OCI-M2 (cell line): Measurements from ENCODE around the gene MGAT5.

Experiments
- DNase-seq: peaks from one replicate; lab custom pipeline; 2025; ENCODE audit not compliant: unreplicated experiment; lab: John Stamatoyannopoulos, UW

MGAT5 gene

DNA sequence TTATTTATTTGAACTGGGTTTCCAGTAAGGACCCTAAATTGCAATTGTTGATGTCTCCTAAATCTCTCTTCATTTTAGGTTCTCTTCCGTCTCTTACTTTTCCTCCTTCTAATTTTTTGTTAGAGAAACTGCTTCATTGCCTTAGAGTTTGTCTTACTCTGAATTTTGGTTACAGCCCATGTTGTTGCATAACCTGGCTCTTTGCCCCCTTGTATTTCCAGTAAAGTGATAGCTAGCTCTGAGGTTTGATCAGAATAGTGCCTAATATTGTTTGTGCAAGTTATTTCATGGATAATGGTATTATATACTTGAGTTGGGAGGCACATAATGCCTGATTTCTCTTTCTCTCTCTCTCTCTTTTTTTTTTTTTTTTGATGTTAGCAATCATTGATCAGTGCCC lies 71.8 kb downstream of the MGAT5 start:
- DNase-seq = no peak

DNA sequence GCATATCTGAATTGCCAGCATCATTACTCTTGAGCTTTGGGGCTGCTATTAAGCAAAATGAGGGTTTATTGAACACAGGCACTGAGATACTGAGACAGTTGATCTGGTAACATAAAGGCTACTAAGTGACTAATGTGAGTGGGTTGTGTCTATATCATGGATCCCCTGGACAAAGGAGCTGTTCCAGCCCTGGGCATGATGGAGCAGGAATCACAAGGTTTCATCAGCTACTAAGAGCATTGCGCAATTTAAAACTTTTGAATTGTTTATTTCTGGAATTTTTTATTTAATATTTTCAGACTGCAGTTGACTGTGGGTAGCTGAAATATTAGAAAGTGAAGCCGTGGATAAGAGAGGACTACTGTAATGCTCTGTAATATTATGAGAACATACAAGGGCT lies 73.5 kb downstream of the MGAT5 start:
- DNase-seq = no peak

DNA sequence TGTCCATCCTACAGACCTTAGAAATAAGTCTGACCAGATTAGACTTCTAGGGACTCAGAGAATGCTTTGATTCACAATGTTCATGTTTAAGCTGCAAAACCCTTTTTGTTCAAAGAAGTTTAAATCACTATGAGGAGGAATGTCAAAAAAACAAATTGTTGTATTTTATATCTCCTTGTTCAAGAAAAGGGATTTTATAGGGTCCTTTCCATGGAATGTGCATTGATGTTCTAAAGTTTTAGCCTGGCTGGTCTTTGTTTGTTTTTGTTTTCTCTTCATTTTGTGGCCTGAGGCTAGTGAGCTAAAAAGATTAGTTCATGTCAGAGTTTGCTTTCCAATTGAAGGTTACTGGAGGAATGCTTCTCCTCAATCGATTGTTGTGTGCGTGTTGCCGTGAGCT lies 77.2 kb downstream of the MGAT5 start:
- DNase-seq = no peak

DNA sequence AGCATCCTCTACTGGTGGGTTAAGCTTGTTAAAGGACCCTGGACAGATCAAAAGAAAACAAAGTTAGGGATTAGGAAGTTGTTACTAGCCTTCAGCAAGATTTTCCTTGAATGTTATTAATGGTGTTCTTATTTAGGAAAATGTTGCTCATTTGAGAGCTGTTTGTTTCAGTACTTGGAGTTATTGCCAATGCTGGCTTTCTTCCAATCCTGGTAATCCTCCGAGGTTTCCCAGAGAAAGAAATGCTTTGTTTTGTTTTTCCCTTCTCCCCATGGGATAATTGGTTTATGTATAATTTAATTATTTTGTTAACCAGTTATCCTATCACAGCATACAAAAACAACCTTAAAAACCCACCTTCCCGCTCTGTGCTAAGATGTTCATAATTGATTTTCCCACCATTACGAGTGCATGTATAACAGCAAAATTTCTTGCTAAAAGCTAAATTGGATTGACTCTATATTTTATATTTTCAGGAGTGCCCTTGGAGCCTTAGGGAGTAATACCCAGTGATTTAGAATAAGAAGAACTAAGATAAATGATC lies 79.8 kb downstream of the MGAT5 start:
- no peak for DNase-seq

DNA sequence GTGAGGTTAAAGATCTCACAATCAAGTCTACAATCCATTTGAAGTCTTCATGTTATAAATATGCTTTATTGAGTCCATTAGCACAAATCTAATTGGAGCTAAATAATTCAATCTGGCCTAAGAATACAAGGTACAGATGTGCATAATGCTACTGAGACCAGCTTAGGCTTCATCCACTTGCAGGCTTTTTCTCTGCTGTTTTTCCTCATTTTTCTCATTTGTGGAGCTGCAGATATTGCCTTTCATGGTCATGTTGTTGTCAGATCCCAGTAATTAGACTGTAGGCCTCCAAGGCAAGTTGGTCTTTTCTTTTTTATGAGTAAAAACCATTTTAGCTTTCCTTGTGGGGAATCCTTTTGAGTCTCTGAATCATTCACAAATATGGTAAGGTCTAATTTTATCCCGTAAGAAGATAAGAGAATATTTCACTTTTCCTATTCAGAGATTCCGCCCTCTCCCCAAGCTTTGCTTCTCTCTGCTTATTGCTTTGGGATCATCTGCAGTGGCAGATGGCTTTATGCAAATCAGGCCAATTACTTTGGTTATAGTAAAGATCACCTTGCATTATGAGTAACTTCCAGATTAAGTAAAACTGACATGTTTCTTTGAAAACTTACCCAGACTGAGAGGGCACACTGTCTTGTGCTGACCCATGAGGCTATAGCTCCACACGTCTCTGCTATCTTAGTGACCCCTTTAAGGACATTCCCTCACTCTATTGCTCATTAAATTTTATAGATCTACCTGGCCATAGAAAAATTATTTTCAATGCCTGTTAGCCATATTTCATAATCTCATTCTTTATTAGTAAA lies 80.9 kb downstream of the MGAT5 start:
- no peak for DNase-seq

- DNase-seq = no peak
These were observed 81.7 kb downstream of the MGAT5 start for GRCh38 chr2:134335601-134336000.

- no peak for DNase-seq
These were observed 82.5 kb downstream of the MGAT5 start for GRCh38 chr2:134336352-134336751.

DNA sequence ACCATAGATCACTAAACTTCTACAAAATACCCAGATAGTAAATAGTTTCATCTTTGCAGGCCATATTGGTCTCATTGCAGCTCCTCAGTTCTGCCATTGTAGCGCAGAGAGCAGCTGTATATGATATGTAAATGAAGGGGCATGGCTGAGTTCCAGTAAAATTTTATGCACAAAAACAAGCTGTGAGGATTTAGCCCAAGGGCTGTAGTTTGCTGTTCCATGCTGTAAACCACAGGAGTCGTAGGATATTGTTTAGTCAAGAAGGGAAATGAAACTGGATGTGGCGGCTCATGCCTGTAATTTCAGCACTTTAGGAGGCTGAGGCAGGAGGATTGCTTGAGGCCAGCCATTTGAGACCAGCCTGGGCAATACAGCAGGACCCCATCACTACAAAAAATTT lies 83.0 kb downstream of the MGAT5 start:
- no peak for DNase-seq

DNA sequence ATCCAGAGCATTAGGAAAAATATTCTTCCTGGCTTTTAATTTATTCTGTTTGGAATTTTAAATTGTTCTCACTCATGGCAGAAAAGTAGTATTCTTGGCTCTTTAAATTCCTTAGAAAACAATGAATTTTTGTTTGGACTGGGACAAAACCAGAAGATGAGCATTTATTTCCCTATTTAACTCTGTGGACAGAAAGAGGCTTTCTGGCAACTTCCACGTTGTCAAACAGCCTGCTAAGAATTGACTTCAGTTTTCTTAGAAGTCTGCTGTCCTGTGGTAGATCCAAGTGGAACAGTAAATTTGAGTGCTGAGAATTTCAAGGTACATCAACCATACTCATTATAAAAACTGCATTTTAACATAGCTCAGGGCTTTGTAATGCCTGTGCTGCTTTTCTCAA lies 83.8 kb downstream of the MGAT5 start:
- DNase-seq = no peak

GRCh38 chr2:134338208-134338607 lies 84.3 kb downstream of the MGAT5 start:
- no peak for DNase-seq

GRCh38 chr2:134341476-134341875 lies 87.6 kb downstream of the MGAT5 start:
- DNase-seq = no peak

GRCh38 chr2:134344954-134345697 lies 91.3 kb downstream of the MGAT5 start:
- no peak for DNase-seq

DNA sequence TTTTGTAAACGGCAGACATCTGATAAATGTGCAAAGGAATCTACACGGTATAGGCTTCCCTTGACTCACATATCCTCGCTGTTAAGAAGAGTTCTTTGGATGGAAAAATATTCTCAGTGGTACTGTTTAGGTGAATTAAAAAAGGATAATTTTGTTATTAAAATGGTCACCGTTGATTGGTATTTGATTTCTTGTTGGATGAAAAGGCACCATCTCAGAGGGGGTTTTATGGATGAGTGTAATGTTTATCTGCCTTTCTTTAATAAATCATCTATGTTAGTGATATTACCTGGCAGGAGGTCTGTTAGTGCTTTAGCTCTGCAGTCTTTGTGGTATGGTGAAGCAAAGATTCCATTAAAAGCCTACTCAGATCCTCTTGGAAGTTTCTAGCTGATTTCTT lies 92.3 kb downstream of the MGAT5 start:
- DNase-seq = no peak

- DNase-seq = no peak
These were observed 93.9 kb downstream of the MGAT5 start for GRCh38 chr2:134347756-134348155.

- no peak for DNase-seq
These were observed 94.4 kb downstream of the MGAT5 start for GRCh38 chr2:134348239-134348638.

DNA sequence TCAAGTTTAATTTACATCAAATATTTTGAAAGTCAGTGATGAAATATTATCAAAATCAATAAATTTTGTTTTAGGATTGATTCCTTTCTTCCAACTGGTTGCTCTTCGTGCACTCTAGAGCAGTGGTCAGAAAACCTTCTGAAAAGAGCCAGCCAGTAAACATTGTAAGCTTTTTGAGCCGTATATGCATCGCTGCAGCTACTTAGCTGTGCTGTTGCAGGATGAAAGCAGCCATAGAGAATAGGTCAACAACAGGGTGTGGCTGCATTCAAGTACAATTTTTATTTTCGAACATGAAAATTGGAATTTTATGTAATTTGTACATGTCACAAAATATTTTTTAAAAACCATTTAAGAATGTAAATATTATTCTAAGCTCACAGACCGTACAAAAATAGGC lies 94.9 kb downstream of the MGAT5 start:
- DNase-seq = no peak

DNA sequence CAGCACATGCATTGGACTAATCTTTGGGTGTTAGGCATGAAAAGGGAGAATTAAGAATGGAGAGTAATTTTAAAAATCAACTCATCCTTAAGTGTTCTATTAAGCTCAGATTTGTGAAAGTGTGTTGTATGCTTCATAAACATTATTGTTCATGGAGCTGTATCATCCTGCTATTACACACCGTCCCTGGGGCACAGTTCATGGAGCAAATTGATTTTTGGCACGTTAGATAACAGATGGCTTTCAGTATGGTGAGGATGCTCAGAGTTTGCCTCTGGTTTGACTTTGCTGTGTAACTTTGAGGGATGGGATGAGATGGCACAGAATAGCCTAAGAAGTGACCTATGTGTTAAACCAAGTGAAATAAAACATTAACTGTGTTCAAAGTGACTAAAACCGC lies 97.1 kb downstream of the MGAT5 start:
- DNase-seq = no peak

DNA sequence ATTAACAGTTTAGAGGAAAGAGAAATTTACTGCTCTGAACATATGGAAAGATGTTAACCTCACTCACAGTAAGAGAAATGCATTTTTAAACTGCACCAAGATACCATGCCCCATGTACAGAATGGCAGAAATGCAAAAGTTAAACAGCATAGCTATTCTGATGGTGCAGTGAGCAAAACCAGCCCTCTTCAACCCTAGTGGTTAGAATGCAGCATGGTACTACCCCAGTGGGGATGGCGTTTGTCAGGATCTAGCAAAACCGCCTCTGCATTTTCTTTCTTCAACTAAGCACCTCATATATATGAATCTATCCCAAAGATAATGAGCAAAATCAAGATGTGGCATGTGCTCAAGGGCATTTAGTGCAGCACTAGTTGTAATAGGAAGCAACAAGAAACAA lies 98.0 kb downstream of the MGAT5 start:
- no peak for DNase-seq

- DNase-seq = no peak
These were observed 99.0 kb downstream of the MGAT5 start for GRCh38 chr2:134352844-134353243.

- DNase-seq = no peak
These were observed 100.7 kb downstream of the MGAT5 start for GRCh38 chr2:134354611-134355010.

GRCh38 chr2:134357814-134358213 lies 103.9 kb downstream of the MGAT5 start:
- no peak for DNase-seq

- no peak for DNase-seq
These were observed 105.7 kb downstream of the MGAT5 start for GRCh38 chr2:134359367-134360081.
